Measurements from ENCODE around the gene RARRES2.
"Not testable (repeated sequence)": the region's sequence is repeated elsewhere in the genome, so short reads cannot be mapped to it uniquely, and the experiment has no call there.

Gene RARRES2

DNA sequence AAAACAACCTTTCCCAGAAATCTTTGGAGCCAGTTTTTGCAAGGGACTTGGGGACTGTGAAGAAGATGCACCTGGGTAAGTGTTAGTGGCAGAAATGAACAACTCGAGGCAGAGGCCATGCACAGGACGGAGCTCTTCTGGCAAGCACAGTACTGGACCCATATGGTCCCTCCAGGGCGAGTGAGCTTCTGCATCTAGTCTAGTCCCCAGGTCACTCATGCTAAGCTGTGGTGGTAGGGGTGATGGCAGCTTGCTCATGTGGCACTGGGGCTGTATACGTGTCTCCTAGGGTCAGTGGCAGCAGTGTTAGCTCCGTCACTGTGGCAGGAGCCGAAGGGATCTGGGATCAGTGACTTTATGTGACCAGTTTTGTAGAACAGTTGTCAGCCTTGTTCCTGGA is 27.6 kb downstream of the RARRES2 start:
- no peak for DNase-seq

DNA sequence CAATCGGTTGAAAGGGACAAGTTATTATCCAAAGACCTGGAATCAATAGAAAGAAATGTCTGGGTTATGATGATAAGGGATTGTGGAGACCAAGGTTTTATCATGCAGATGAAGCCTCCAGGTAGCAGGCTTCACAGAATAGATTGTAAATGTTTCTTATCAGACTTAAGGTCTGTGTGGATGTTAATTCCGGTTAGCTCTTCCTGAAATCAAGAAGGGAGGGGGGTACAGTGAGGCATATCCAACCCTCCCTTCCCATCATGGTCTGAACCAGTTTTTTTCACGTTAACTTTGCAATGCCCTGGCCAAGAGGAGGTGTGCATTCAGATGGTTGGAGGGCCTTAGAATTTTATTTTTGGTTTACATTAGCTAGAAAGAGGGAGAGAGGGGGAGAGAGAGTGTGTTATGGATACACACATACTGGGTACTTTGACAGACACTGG is 28.0 kb downstream of the RARRES2 start:
- no peak for DNase-seq

DNA sequence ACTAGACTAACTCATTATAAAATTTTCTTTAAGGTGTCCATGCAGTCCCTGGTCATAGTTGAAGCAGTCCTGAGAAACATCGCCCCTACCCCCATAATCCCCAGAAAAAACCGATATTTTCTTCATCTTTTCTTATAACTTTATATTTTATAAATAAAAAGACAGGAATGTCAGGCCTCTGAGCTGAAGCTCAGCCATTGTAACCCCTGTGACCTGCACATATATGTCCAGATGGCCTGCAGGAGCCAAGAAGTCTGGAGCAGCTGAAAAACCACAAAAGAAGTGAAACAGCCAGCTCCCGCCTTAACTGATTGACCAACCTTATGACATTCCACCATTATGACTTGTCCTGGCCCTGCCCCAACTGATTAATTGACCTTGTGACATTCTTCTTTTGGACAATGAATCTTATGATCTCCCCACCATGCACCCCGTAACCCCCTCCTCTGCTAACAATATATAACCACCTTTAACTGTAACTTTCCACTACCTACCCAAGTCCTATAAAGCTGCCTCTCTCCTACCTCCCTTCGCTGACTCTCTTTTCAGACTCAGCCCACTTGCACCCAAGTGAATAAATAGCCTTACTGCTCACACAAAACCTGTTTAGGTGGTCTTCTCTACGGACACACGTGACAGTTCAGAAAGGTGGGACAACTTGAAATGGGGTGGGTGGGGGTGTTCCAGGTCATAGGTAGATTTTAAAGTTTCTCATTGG is 28.6 kb downstream of the RARRES2 start:
- DNase-seq = not testable (repeated sequence)

DNA sequence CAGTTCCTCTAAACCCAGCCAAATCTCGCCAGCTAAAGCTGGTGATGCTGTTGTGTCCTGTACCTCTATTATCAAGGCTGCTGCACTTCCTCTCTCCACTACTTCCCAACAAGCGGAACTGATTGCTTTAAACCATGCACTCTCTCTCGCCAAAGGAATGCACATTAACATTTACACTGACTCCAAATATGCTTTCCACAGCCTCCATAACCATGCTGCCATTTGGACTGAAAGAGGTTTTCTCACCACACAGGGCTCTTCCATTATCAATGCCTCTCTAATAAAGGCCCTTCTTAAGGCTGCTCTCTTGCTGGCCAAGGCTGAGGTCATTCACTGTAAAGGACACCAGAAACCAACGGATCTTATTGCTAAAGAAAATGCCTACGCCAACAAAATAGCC is 29.7 kb downstream of the RARRES2 start:
- DNase-seq = no peak

DNA sequence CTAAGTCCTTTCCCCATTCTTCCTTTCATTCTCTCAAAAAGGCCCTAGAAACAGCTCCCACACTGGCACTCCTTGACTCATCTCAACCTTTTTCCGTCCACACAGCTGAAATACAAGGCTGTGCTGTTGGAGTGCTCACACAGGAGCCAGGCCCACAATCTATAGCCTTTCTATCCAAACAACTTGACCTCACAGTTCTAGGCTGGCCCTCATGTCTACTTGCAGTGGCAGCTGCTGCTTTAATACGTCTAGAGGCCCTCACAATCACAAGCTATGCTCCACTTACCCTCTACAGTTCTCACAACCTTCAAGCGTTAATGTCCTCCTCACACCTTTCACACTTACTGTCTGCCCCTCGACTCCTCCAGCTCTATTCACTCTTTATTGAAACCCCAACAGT is 30.3 kb downstream of the RARRES2 start:
- no peak for DNase-seq

DNA sequence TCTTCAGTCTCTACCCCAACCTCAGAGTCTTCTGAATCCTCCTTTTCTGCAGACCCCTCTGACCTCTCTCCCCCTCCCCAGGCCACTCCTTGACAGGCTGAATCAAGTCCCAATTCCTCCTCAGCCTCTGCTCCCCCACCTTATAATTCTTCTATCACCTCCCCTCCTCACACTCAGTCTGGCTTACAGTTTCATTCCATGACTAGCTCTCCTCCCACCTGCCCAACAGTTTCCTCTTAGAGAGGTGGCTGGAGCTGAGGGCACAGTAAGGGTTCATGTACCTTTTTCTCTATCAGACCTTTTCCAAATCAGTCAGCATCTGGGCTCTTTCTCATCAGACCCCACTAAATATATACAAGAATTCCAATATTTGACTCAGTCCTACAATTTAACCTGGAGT is 32.9 kb downstream of the RARRES2 start:
- no peak for DNase-seq

DNA sequence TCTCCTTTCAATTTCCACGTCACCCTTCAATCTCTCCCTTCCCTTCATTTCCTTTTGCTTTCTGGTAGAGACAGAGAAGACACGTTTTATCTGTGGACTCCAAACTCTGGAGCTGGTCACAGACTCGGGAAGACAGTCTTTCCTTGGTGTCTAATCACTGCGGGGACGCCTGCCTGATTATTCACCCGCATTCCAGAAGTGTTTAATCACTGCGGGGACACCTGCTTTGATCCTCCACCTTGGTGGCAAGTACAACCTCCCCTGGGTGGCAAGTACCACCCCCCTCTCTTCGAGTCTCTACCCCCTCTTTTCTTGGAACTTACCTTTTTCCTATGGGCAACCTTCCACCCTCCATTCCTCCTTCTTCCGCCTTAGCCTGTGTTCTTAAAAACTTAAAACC is 33.5 kb downstream of the RARRES2 start:
- DNase-seq = no peak

DNA sequence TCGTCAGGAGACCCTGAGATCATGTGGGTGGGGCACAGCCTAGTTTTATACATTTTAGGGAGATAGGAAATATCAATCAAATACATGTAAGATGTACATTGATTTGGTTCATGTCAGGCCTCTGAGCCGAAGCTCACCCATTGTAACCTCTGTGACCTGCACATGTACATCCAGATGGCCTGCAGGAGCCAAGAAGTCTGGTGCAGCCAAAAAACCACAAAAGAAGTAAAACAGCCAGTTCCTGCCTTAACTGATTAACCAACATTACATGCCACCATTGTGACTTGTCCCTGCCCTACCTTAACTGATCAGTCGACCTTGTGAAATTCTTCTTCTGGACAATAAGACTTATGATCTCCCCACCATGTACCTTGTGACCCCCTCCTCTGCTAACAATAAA is 34.3 kb downstream of the RARRES2 start:
- no peak for DNase-seq

DNA sequence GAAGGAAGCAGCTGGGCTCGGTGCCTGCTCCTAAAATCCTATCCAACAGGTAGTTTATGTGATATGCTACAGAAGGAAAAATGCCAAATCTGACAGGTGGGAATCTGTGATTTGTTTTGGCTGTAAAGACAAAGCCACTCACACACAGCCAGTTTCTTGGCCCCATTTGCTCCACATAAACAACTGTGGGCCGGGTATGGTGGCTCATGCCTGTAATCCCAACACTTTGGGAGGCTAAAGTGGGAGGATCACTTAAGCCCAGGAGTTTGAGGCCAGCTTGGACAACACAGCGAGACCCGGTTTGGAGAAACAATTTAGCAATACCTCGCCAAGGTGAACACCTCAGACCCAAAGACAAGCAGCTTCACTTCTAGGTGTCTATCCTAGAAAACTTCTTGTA is 35.1 kb downstream of the RARRES2 start:
- DNase-seq = not testable (repeated sequence)

DNA sequence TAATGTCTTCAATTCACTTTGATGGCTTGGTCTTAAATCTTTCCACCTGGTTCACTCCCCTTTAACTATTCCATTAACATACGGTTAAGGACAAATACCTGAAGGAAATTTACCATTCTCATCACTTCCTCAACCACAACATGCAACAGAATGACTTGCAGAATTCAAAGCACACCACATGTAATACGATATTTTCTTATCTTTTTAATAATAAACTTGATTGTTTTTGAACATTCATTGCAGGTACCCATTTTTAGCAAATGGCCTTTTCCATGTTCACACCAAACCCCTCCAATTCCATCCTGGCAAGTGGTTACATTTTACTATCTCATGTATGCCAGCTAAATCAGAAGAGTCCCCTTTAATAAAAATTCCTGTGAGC is 35.5 kb downstream of the RARRES2 start:
- not testable (repeated sequence) for DNase-seq

DNA sequence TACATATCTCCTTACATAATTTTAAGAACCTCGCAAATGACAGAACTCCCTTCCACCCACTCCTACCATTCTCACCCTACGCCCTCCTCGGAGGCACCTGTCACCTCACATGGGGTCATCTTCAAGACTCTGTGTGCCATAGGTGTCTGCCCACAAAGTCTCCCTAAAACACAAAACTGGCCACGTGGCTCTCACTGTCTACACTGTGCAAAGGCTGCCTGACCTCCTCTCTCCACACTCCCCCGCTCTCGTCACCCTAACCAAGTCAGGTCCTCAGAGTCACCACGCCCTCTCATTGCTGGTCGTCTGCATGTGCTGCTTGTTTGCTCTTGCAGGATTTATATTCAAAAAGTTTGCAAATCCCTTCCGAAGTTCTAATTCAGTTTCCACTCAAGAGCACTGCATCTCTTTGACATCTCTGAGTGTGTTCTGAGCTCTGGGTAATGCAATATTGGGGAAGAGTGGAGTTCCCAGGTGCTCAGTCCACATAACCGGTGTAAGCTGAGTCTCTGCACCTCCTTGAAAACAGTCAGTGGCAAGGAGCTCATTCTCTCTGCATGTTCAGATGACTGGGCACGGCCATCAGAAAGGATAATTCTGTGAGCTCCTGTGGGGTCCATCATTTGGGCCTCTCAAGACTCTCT is 36.0 kb downstream of the RARRES2 start:
- DNase-seq = not testable (repeated sequence)

DNA sequence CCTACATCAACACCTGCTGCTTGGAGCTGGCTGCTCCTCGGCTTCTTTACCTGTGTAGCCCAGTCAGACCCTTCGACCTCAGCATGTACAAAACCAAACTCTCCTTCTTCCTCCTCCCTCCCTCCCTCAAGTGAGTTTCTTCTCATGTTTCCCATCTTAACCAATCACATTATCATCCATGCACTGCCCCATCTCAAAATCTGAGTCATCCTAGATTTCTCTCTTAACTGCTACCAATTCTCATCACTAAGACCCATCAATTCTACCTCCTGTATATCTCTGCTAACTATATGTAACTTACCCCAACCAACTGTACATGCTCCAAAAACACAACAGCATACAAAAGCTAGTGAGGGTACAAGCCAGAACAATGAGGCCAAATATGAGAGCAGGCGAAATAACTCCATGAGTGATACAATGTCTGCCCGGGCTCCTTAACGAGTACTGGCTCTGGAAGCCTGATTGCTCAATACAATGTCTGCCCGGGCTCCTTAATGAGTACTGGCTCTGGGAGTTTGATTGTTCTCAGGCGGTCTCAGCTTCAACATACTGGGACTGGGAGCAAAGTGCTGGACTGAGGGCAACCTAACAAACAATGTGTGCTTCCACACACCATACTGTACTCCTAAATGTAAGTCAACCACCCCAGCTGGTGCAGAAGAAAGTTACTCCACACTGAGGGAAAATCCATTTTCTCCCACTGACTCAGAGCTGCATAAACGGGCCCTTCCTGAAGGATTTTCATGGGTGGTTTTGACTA is 36.8 kb downstream of the RARRES2 start:
- not testable (repeated sequence) for DNase-seq

DNA sequence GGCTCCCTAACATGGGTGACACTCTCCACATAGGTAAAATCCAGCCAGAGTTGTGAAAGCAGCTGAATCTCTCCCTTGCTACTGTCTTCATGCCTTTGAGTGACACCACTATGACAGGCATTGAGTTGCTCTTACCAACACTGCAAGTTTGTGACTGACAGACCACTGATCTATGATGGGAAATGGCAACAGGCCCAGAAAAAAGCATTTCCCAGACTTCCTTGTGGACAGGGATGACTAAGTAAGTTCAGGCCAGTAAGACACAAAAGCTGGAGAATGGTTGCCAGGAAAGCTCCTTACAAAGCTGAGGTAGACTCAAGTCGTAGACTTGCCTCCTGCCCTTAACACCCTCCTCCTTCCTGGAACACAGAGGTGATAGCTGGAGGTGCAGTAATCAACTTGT is 38.5 kb downstream of the RARRES2 start:
- not testable (repeated sequence) for DNase-seq

DNA sequence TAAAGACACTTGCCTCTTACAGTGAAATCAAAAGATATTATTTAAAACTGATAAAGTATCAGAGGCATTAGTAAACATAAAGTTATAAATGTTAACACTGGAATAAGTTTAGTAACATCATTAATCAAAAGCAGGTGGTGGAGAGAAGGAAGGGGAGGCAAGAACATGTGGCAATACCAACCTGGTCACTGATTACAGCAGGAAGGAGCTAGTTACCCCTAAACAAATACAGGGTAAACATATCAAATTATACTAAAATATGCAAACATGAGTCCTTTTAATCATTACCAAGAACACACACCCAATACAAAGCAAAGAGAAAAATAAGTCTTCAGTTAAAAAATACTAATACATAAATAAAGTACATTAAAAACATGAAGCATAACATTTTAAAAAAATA is 43.5 kb downstream of the RARRES2 start:
- not testable (repeated sequence) for DNase-seq

DNA sequence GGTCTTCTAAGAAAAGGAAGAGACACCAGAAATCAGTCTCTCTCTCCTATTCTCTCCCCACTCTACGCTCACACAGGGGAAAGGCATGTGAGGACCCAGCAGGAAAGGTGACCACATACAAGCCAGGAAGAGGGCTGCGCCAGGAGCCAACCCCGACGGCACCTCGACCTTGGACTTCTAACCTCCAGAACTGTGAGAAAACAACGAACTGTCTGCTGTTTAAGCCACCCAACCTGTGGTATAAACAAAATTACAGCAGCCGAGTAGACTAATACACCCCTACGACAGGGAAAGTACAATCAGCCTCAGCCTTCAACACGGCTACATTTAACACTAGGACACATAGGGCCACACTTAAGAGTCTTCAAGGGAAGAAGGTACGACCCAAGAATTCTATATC is 44.6 kb downstream of the RARRES2 start:
- not testable (repeated sequence) for DNase-seq

DNA sequence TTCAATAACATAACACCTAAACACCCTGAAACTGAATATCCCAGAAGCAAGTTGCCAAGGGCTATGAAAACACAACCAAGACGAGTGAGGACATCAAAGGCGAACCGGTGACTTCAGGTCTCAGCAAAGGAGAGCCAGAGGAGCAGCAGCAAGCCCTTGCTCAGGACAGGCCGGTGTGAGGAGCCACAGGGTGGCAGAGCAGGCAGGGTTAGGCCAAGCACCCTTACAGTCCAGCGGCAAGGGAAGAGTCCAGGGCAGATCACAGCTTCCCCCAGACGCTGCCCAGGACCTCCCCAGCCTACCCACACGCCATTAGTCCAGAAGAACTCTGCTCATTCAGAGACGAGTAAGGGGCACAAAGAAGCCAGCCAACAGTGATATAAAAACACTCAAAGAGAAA is 45.8 kb downstream of the RARRES2 start:
- not testable (repeated sequence) for DNase-seq

DNA sequence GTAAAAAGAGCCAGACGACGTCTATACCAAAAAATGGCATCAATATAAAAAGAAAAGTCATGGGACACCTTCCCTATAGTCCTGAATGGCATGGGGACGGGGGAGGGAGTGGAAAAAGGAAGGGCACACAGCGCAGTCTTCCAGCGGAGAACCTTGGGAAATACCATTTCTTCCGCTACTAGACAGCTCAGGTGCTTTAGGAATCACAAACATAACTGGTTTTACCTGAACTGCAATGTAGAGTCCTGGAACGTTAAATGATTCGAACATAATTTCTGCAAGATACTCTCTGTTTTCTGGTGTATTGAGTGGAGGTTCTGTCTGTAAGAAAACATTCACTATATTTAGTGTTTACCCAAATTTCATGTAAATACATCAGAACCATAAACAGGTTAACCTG is 46.4 kb downstream of the RARRES2 start:
- not testable (repeated sequence) for DNase-seq

DNA sequence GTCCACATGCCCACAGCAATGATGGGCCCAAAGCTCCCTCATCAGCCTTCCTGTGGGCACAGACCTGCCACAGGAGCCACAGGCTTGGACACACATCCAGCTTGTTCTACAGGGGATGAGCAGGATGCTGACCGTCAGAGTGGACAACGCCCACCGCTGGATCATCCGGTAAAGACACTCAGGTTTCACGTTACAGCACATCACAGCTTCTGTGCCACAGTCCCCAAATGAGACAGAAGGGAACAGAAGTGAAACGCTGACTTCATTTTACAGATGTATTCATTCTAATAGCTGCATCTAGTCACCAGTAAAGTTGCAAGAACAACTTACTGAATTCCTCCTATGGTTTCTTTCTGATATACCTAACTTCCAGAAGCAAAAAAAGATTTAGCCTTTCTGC is 51.1 kb downstream of the RARRES2 start:
- not testable (repeated sequence) for DNase-seq

DNA sequence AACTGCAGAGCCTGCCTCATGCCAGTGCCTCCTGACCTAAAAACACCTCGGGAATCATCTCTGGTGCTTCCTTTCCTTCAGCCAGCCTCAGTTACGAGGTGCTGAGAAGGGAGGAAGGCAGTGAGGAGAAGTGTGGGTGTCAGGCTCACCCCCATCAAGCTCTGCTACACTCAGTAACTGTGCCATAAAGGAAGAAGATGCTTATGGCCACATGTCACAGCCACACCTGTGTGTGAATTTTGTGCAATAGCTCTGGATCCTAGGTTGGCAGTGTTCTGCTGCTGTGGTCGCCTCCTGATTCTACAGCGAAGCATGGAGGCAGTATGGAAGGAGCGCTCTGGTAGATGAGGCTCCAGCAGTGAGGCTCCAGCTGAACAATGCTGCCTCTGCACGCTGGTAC is 52.6 kb downstream of the RARRES2 start:
- DNase-seq = not testable (repeated sequence)

All from activated gamma-delta T cell treated with Interleukin-2 at 50 U/mL for 16 hours (primary cell).